ENCODE results near the gene LEKR1. TPM values are rescaled to one million over a fixed set of nuclear protein-coding genes. Genes with fewer than 3 reads are reported as not detected.

Gene LEKR1
- total and polyA plus RNA-seq, 2 donors (not counting 1 experiment from before 2014, with no cell fraction given), result 0.94 to 4.7 TPM

GRCh38 chr3:156790156-156790555, 36.0 kb upstream of the LEKR1 start:
- Mint-ChIP-seq H3K4me1 (peaks cover 5% of the 10 kb centered on the region), H3K27ac (no peak overlapping the region), H3K27me3 (no peaks in the 10 kb centered on the region), H3K9me3 (ENCODE audit: insufficient read depth) (no peaks in the 10 kb centered on the region), H3K4me3 (no peak overlapping the region)
- intact Hi-C loops (cut with micrococcal nuclease), result no loop called here
- Histone ChIP-seq H3K27ac (ENCODE audit: low read length in 2 of 2) (no peak overlapping the region), H3K27me3 (replicated peaks in 1 of 4; ENCODE audit: control extremely low read depth in 1 of 4, control insufficient read depth in 3 of 4, insufficient read depth in 4 of 4, low read length in 3 of 4) (no peaks in the 10 kb centered on the region), H3K9ac (ENCODE audit: low read length) (no peak overlapping the region), H3K9me3 (ENCODE audit: control extremely low read depth in 1 of 3, control insufficient read depth in 2 of 3, insufficient read depth in 1 of 3, low read length in 2 of 3) (no peaks in the 10 kb centered on the region), H4K20me1 (ENCODE audit: control insufficient read depth, insufficient read depth, low read length, poor library complexity, severe bottlenecking) (no peaks in the 10 kb centered on the region), H3K4me2 (replicated peaks; ENCODE audit: low read depth, low read length, poor library complexity, severe bottlenecking) (no peak overlapping the region), H3K4me1 (ENCODE audit: control insufficient read depth in 2 of 2, insufficient read depth in 2 of 2, low read length in 2 of 2) (no peaks in the 10 kb centered on the region), H3K36me3 (replicated peaks in 1 of 2; ENCODE audit: control extremely low read depth in 1 of 2, control insufficient read depth in 1 of 2, extremely low read depth in 1 of 2, insufficient read depth in 2 of 2, low read length in 1 of 2) (no peaks in the 10 kb centered on the region), H2AFZ (ENCODE audit: insufficient read depth, low read depth, low read length, poor library complexity, severe bottlenecking) (no peak overlapping the region), H3K4me3 (ENCODE audit: control extremely low read depth in 1 of 5, extremely low read depth in 1 of 5, insufficient read depth in 1 of 5, low read depth in 2 of 5, low read length in 4 of 5) (no peak overlapping the region), H3K79me2 (ENCODE audit: control insufficient read depth, insufficient read depth, low read length) (peaks cover 3% of the 10 kb centered on the region)
- DNase-seq (no peak), ATAC-seq (ENCODE audit: low read depth) (no peak)
- CTCF ChIA-PET, result no interaction called here
- POLR2A ChIA-PET, result no interaction called here
- TF ChIP-seq EZH2 (IDR thresholded peaks at IDR 0.05; ENCODE audit: borderline replicate concordance, insufficient read depth, low read depth, low read length, poor library complexity, severe bottlenecking) (no peak), CTCF (IDR thresholded peaks at IDR 0.05) (no peak)

GRCh38 chr3:156792114-156792513, 34.0 kb upstream of the LEKR1 start:
- Histone ChIP-seq H3K36me3 (replicated peaks in 1 of 2; ENCODE audit: control extremely low read depth in 1 of 2, control insufficient read depth in 1 of 2, extremely low read depth in 1 of 2, insufficient read depth in 2 of 2, low read length in 1 of 2) (no peaks in the 10 kb centered on the region), H3K79me2 (ENCODE audit: control insufficient read depth, insufficient read depth, low read length) (peaks cover 3% of the 10 kb centered on the region), H3K4me3 (ENCODE audit: control extremely low read depth in 1 of 5, extremely low read depth in 1 of 5, insufficient read depth in 1 of 5, low read depth in 2 of 5, low read length in 4 of 5) (no peak overlapping the region), H3K27me3 (replicated peaks in 1 of 4; ENCODE audit: control extremely low read depth in 1 of 4, control insufficient read depth in 3 of 4, insufficient read depth in 4 of 4, low read length in 3 of 4) (no peaks in the 10 kb centered on the region), H3K4me2 (replicated peaks; ENCODE audit: low read depth, low read length, poor library complexity, severe bottlenecking) (no peak overlapping the region), H4K20me1 (ENCODE audit: control insufficient read depth, insufficient read depth, low read length, poor library complexity, severe bottlenecking) (no peaks in the 10 kb centered on the region), H2AFZ (ENCODE audit: insufficient read depth, low read depth, low read length, poor library complexity, severe bottlenecking) (no peak overlapping the region), H3K9me3 (ENCODE audit: control extremely low read depth in 1 of 3, control insufficient read depth in 2 of 3, insufficient read depth in 1 of 3, low read length in 2 of 3) (no peaks in the 10 kb centered on the region), H3K9ac (ENCODE audit: low read length) (no peak overlapping the region), H3K4me1 (ENCODE audit: control insufficient read depth in 2 of 2, insufficient read depth in 2 of 2, low read length in 2 of 2) (no peaks in the 10 kb centered on the region), H3K27ac (ENCODE audit: low read length in 2 of 2) (no peak overlapping the region)
- DNase-seq, result no peak
- CTCF ChIA-PET, result no interaction called here
- peaks cover 12% of the 10 kb centered on the region for H3K4me1 Mint-ChIP-seq
- WGBS (ENCODE audit: insufficient coverage), result 100% methylated on average over 3 of the region's 3 CpGs
- ATAC-seq (ENCODE audit: low read depth), result no peak
- no peaks in the 10 kb centered on the region for H3K9me3 Mint-ChIP-seq (ENCODE audit: insufficient read depth)
- no peak overlapping the region for H3K4me3 Mint-ChIP-seq
- TF ChIP-seq CTCF (IDR thresholded peaks at IDR 0.05), result no peak
- TF ChIP-seq EZH2 (IDR thresholded peaks at IDR 0.05; ENCODE audit: borderline replicate concordance, insufficient read depth, low read depth, low read length, poor library complexity, severe bottlenecking), result no peak
- no peak overlapping the region for H3K27ac Mint-ChIP-seq
- H3K27me3 Mint-ChIP-seq, result no peaks in the 10 kb centered on the region
- POLR2A ChIA-PET, result no interaction called here
- intact Hi-C loops (cut with micrococcal nuclease), result no loop called here
